Spleen (tissue), 7 donors: ENCODE results near the gene ZSCAN20.

ENCODE experiments used
- CTCF ChIP-seq, 11 experiments: fragments of 200-600 bp in 7 of 11; fragments of 450-650 bp in 4 of 11; sonication (generic) in 4 of 11; IDR thresholded peaks in 8 of 11; conservative IDR thresholded peaks in 3 of 11; 1 replicate in 7 of 11; 2 replicates in 4 of 11; pipeline versions ENCODE4 v1.4.0 to v1.8.0; 2016 to 2021; ENCODE audit warnings: antibody characterized with exemption in 11 of 11, inconsistent platforms in 4 of 11, mild to moderate bottlenecking in 1 of 11
- POLR2A ChIP-seq, 3 donors: fragments of 450-650 bp; IDR thresholded peaks; one replicate each; pipeline ENCODE4 v1.5.1; 2017; ENCODE audit warnings: antibody characterized with exemption in 3 of 3, mild to moderate bottlenecking in 1 of 3
- donor health status: DM: no; HTN: no; CAD: no; lungs with moderate emphysema.
- donor health status: DM: no; HTN: no; CAD: no.
- donor health status: DM: no; HTN: no; CAD: no.

GRCh38 chr1:33488624-33489023, 16.2 kb downstream of the ZSCAN20 start:
- TF ChIP-seq CTCF (IDR thresholded peaks at IDR 0.05 in 8 of 11, conservative IDR thresholded peaks at IDR 0.05 in 3 of 11), result no peak
- TF ChIP-seq POLR2A (IDR thresholded peaks at IDR 0.05), result no peak
